ENCODE results near the gene SLC38A8.
A peak's percentile ranks its signal among the peaks of the same experiment; 100 is the strongest.

SLC38A8 gene

GRCh38 chr16:84068041-84068440 lies 25.4 kb upstream of the SLC38A8 start:
- DNase-seq, result peak; percentile 46

DNA sequence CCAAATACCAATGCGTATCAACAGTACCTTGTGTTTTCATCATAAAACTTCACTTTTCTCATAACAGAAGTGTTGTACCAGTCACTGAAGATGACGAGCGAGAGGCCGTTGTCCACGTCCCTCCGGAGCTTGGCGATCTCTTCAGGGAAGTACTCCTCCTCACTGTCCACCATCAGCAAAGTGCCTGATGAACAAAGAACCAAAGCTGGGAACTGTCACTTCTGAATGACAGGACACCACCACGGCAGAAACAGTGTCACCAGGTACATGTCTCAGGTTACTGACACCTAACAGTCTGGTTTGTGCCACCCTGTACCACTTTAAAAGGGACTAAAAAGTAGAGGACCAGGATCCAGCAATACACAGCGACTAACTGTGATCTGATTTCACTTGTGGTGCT lies 25.0 kb upstream of the SLC38A8 start:
- no peak for DNase-seq

- DNase-seq, result peak; percentile 55
Observed at GRCh38 chr16:84065536-84066132, 23.0 kb upstream of the SLC38A8 start.

DNA sequence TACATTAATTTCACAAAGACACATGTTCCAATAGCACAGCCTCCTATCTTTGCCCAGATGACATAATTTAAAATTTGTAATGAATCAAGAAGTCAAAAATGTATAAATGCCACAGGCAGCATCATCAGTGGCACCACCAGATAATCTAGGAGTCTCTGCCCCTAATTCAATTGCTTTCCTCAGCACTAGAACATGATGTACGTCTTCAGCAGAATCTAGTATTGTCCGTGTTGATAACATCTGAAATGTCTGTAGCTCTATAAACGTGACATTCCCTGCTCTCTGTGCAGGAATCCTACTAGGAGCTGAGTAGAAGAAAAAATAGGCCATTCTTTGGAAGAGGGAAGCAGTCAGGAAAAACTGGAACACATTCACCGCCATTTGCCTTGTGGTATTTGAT lies 21.4 kb upstream of the SLC38A8 start:
- DNase-seq, result no peak

DNA sequence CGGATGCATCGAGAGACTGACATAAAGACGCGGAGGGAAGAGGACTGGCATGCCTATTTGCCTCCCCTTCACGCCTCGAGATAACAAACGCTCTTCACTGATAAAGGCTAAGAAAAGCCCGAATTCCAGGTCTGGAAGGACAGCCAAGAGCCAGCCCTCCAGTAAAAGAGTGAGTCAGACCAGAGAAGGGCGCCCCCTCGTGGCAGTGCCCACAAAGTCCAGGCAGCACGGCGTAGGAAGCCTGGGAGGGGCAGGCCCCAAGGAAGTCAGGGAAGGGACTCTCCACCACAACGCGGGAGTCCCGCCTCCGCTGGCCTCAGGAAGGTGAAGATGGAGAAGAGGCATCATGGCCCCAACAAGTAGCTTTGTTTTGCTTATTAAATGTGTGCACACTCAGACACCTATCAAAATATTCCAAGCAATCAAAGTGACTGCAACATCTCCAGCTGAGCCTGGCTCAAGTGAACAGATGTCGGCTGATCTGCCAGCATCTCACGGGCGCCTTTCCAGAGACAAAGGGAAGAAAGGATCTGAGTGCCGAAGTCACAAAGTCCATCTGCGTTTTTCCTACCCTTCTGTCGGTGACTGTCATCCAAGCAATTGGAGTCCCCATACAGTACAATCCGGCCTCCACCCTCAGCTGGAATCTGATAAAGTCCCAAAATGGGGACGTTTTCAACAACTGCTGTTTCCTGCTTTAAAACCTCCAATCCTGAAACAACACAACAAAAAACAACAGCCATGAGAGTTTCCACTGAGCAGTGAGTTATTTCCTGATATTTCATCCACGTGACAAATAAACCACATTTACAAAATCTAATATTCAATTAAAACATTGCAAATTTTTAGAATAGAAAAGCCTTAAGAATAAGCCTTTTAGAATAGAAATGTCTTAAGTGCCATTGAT lies 20.4 kb upstream of the SLC38A8 start:
- peak; percentile 87 for DNase-seq

GRCh38 chr16:84061236-84061819 lies 18.7 kb upstream of the SLC38A8 start:
- no peak for DNase-seq

- DNase-seq, result no peak
Observed at GRCh38 chr16:84059946-84060901, 17.6 kb upstream of the SLC38A8 start.

GRCh38 chr16:84059111-84059510 lies 16.5 kb upstream of the SLC38A8 start:
- no peak for DNase-seq

GRCh38 chr16:84058664-84059063 lies 16.1 kb upstream of the SLC38A8 start:
- DNase-seq, result no peak

GRCh38 chr16:84058211-84058610 lies 15.6 kb upstream of the SLC38A8 start:
- DNase-seq, result no peak

DNA sequence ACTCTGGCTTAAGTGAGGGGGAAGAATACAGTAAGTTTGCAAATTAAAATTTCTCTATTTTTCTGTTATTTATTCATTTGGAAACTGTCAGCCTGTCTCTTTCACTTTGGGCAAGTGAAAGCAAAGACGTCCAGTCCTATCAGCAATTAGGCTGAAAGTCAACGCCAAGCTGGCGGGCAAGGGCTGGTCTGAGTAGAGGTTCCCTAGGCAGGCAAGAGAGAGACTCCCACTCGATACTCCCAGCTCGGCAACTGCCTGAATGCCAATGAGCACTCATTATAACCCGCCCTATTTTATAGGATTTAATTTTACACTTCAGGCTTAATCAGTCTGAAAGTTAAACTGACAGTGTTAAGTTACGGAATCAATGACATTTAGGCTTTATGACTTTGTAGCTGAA lies 14.3 kb upstream of the SLC38A8 start:
- no peak for DNase-seq

GRCh38 chr16:84055801-84056634 lies 13.4 kb upstream of the SLC38A8 start:
- DNase-seq, result no peak

GRCh38 chr16:84055366-84055765 lies 12.8 kb upstream of the SLC38A8 start:
- DNase-seq, result peak; percentile 42

GRCh38 chr16:84054916-84055315 lies 12.3 kb upstream of the SLC38A8 start:
- DNase-seq, result no peak

- no peak for DNase-seq
Observed at GRCh38 chr16:84054271-84054670, 11.7 kb upstream of the SLC38A8 start.

- DNase-seq, result no peak
Observed at GRCh38 chr16:84053237-84053636, 10.6 kb upstream of the SLC38A8 start.

- DNase-seq, result peak; percentile 83
Observed at GRCh38 chr16:84052071-84052622, 9.6 kb upstream of the SLC38A8 start.

GRCh38 chr16:84050316-84050715 lies 7.7 kb upstream of the SLC38A8 start:
- no peak for DNase-seq

- DNase-seq, result no peak
Observed at GRCh38 chr16:84049403-84050060, 6.9 kb upstream of the SLC38A8 start.

- no peak for DNase-seq
Observed at GRCh38 chr16:84048871-84049270, 6.3 kb upstream of the SLC38A8 start.

DNA sequence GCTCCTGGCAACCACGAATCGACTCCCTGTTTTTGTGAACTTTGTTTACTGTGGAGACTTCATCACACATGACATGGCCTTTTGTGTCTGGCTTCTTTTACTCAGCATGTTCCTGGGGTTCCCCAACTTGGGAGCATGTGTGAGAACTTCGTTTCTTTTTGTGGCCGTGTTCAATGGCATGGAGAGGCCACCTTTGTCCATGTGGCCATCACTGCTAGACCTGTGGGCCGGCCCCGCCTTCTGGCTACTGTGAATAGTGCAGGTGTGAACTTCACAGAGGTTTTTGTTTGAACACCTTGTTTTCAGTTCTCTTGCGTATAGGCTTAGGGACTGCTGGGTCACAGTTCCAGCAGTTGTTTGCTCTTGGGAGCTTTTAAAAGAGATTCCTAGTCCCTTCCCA lies 5.7 kb upstream of the SLC38A8 start:
- DNase-seq, result no peak

All from NCI-H2171 (cell line).